HEK293 (cell line): ENCODE data around the gene KDF1.

Experiments
- EGR2 ChIP-seq: fragments of 450-650 bp; formaldehyde crosslinking; IDR thresholded peaks from 2 replicates; pipeline ENCODE4 v1.5.1; 2016; ENCODE audit warnings: low read depth, missing biosample characterization, missing genetic modification characterization
- HOXC10 ChIP-seq: sonication (generic); formaldehyde crosslinking; IDR thresholded peaks from 2 replicates; pipeline ENCODE4 v1.8.1; 2023; ENCODE audit warnings: mild to moderate bottlenecking, missing genetic modification reagents
- KLF8 ChIP-seq: fragments of 450-650 bp; formaldehyde crosslinking; IDR thresholded peaks from 2 replicates; pipeline ENCODE4 v1.5.1; 2016; ENCODE audit warnings: missing biosample characterization, missing genetic modification characterization
- KLF9 ChIP-seq: fragments of 450-650 bp; formaldehyde crosslinking; IDR thresholded peaks from 2 replicates; pipeline ENCODE4 v1.5.1; 2016; ENCODE audit warnings: missing biosample characterization, missing genetic modification characterization, low read depth
- SP2 ChIP-seq: fragments of 450-650 bp; formaldehyde crosslinking; IDR thresholded peaks from 2 replicates; pipeline ENCODE4 v1.5.1; 2016; ENCODE audit warnings: missing biosample characterization, missing genetic modification characterization
- YY2 ChIP-seq: fragments of 450-650 bp; formaldehyde crosslinking; IDR thresholded peaks from 2 replicates; pipeline ENCODE4 v1.5.1; 2016; ENCODE audit warnings: missing biosample characterization, missing genetic modification characterization
- ZFHX2 ChIP-seq: fragments of 450-650 bp; formaldehyde crosslinking; conservative IDR thresholded peaks from 2 replicates; pipeline ENCODE4 v1.5.1; 2016; ENCODE audit warnings: missing biosample characterization, missing genetic modification characterization
- ZFP37 ChIP-seq: fragments of 450-650 bp; formaldehyde crosslinking; IDR thresholded peaks from 2 replicates; pipeline ENCODE4 v1.5.1; 2016; ENCODE audit warnings: missing biosample characterization, missing genetic modification characterization
- ZNF10 ChIP-seq: fragments of 450-650 bp; formaldehyde crosslinking; IDR thresholded peaks from 2 replicates; pipeline ENCODE4 v1.5.1; 2017; ENCODE audit warnings: missing biosample characterization, missing genetic modification characterization
- ZNF157 ChIP-seq: fragments of 450-650 bp; formaldehyde crosslinking; IDR thresholded peaks from 2 replicates; pipeline ENCODE4 v1.5.1; 2016; ENCODE audit warnings: missing biosample characterization, missing genetic modification characterization
- ZNF174 ChIP-seq: fragments of 450-650 bp; formaldehyde crosslinking; IDR thresholded peaks from 2 replicates; pipeline ENCODE4 v1.5.0; 2017; ENCODE audit warnings: missing biosample characterization, mild to moderate bottlenecking, missing genetic modification characterization
- ZNF202 ChIP-seq: fragments of 450-650 bp; formaldehyde crosslinking; IDR thresholded peaks from 2 replicates; pipeline ENCODE4 v1.5.1; 2016; ENCODE audit warnings: missing biosample characterization, missing genetic modification characterization, borderline replicate concordance
- ZNF221 ChIP-seq: fragments of 450-650 bp; formaldehyde crosslinking; IDR thresholded peaks from 2 replicates; pipeline ENCODE4 v1.5.1; 2017; ENCODE audit warnings: missing biosample characterization, missing genetic modification characterization, borderline replicate concordance
- ZNF24 ChIP-seq: fragments of 450-650 bp; formaldehyde crosslinking; IDR thresholded peaks from 2 replicates; pipeline ENCODE4 v1.5.1; 2016; ENCODE audit warnings: missing biosample characterization, missing genetic modification characterization
- ZNF266 ChIP-seq: fragments of 450-650 bp; formaldehyde crosslinking; IDR thresholded peaks from 2 replicates; pipeline ENCODE4 v1.5.1; 2016; ENCODE audit warnings: missing biosample characterization, missing genetic modification characterization, low read depth
- ZNF292 ChIP-seq: fragments of 450-650 bp; formaldehyde crosslinking; IDR thresholded peaks from 2 replicates; pipeline ENCODE4 v1.5.1; 2016; ENCODE audit warnings: low read depth, missing biosample characterization, missing genetic modification characterization, borderline replicate concordance
- ZNF335 ChIP-seq: fragments of 450-650 bp; formaldehyde crosslinking; conservative IDR thresholded peaks from 2 replicates; pipeline ENCODE4 v1.5.1; 2016; ENCODE audit warnings: missing biosample characterization, missing genetic modification characterization
- ZNF354C ChIP-seq: fragments of 450-650 bp; formaldehyde crosslinking; IDR thresholded peaks from 2 replicates; pipeline ENCODE4 v1.5.1; 2016; ENCODE audit warnings: missing biosample characterization, missing genetic modification characterization, low read depth, borderline replicate concordance
- ZNF426 ChIP-seq: fragments of 450-650 bp; formaldehyde crosslinking; IDR thresholded peaks from 2 replicates; pipeline ENCODE4 v1.5.1; 2017; ENCODE audit warnings: missing biosample characterization, missing genetic modification characterization, mild to moderate bottlenecking, inconsistent platforms, moderate library complexity
- ZNF530 ChIP-seq: fragments of 450-650 bp; formaldehyde crosslinking; IDR thresholded peaks from 2 replicates; pipeline ENCODE4 v1.5.1; 2016; ENCODE audit warnings: low read depth, missing biosample characterization, missing genetic modification characterization
- ZNF664 ChIP-seq: fragments of 450-650 bp; formaldehyde crosslinking; IDR thresholded peaks from 2 replicates; pipeline ENCODE4 v1.5.1; 2016; ENCODE audit warnings: missing biosample characterization, missing genetic modification characterization
- ZNF785 ChIP-seq: fragments of 450-650 bp; formaldehyde crosslinking; IDR thresholded peaks from 2 replicates; pipeline ENCODE4 v1.5.1; 2016; ENCODE audit warnings: missing biosample characterization, missing genetic modification characterization
- ZNF791 ChIP-seq: fragments of 450-650 bp; formaldehyde crosslinking; IDR thresholded peaks from 2 replicates; pipeline ENCODE4 v1.5.1; 2016; ENCODE audit warnings: missing biosample characterization, missing genetic modification characterization
- ZNF792 ChIP-seq: fragments of 450-650 bp; formaldehyde crosslinking; IDR thresholded peaks from 2 replicates; pipeline ENCODE4 v1.5.1; 2016; ENCODE audit warnings: missing biosample characterization, missing genetic modification characterization
- TF ChIP-seq, protein P1 (sequence below): fragments of 450-650 bp; formaldehyde crosslinking; IDR thresholded peaks from 2 replicates; pipeline ENCODE4 v1.5.1; 2016; ENCODE audit warnings: missing biosample characterization, missing genetic modification characterization, borderline replicate concordance
- TF ChIP-seq, protein P2 (sequence below): fragments of 450-650 bp; formaldehyde crosslinking; IDR thresholded peaks from 2 replicates; pipeline ENCODE4 v1.5.1; 2016; ENCODE audit warnings: missing biosample characterization, missing genetic modification characterization
- TF ChIP-seq, protein P3 (sequence below): sonication (generic); formaldehyde crosslinking; IDR thresholded peaks from 2 replicates; pipeline ENCODE4 v1.8.1; 2022; ENCODE audit warnings: mild to moderate bottlenecking, moderate library complexity, missing genetic modification reagents
- TF ChIP-seq, protein P4 (sequence below): fragments of 450-650 bp; formaldehyde crosslinking; IDR thresholded peaks from 2 replicates; pipeline ENCODE4 v1.5.1; 2017; ENCODE audit warnings: missing biosample characterization, missing genetic modification characterization

Gene KDF1

DNA sequence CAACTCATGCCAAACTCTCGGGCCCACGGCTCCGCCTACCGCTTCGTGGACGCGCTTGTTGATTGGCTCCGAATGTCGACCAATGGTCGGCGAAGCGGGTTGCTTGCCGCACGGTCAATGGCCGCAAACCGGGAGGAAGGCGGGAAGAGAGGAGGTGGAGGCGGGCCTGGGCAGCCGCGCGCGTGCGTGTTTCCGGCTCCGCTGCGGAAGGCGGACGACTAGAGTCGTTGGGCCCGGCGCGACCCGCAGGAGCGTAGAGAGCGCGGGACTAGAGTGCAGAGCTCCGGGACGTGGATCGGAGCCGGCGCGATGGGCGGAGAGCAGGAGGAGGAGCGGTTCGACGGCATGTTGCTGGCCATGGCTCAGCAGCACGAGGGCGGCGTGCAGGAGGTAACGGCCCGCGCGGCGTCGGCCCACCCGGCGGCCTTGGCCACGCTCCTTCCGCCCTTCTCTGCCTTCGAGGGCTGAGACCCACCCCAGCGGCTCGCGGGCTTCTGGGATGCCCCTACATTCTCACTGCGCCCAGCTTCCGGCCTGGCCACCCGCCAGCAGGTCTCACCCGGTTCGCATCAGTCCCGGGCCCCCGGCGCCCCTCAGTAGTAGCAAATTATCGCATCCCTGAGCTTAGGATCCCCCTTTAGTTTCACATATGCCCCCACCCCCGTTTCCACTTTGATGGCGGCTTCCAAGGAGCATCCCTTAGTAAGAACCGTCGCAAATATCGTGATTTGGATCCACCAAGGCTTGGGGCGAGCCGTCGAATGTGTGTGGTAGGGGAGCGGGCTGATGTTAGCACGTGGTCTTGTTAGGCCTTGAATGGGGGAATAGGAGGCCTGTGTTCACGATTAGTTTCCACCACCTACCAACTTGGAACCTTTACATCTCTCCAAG lies 38.5 kb downstream of the KDF1 start, which contains the start of gene NUDC (continued):
- TF ChIP-seq, protein P1, sequence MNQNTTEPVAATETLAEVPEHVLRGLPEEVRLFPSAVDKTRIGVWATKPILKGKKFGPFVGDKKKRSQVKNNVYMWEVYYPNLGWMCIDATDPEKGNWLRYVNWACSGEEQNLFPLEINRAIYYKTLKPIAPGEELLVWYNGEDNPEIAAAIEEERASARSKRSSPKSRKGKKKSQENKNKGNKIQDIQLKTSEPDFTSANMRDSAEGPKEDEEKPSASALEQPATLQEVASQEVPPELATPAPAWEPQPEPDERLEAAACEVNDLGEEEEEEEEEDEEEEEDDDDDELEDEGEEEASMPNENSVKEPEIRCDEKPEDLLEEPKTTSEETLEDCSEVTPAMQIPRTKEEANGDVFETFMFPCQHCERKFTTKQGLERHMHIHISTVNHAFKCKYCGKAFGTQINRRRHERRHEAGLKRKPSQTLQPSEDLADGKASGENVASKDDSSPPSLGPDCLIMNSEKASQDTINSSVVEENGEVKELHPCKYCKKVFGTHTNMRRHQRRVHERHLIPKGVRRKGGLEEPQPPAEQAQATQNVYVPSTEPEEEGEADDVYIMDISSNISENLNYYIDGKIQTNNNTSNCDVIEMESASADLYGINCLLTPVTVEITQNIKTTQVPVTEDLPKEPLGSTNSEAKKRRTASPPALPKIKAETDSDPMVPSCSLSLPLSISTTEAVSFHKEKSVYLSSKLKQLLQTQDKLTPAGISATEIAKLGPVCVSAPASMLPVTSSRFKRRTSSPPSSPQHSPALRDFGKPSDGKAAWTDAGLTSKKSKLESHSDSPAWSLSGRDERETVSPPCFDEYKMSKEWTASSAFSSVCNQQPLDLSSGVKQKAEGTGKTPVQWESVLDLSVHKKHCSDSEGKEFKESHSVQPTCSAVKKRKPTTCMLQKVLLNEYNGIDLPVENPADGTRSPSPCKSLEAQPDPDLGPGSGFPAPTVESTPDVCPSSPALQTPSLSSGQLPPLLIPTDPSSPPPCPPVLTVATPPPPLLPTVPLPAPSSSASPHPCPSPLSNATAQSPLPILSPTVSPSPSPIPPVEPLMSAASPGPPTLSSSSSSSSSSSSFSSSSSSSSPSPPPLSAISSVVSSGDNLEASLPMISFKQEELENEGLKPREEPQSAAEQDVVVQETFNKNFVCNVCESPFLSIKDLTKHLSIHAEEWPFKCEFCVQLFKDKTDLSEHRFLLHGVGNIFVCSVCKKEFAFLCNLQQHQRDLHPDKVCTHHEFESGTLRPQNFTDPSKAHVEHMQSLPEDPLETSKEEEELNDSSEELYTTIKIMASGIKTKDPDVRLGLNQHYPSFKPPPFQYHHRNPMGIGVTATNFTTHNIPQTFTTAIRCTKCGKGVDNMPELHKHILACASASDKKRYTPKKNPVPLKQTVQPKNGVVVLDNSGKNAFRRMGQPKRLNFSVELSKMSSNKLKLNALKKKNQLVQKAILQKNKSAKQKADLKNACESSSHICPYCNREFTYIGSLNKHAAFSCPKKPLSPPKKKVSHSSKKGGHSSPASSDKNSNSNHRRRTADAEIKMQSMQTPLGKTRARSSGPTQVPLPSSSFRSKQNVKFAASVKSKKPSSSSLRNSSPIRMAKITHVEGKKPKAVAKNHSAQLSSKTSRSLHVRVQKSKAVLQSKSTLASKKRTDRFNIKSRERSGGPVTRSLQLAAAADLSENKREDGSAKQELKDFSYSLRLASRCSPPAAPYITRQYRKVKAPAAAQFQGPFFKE (tag by site-specific recombination) = no peak
- TF ChIP-seq HOXC10 (CRISPR knock-in tag) = no peak
- TF ChIP-seq ZNF24 (tag by site-specific recombination) = peak; percentile 57; the same call in 1 of the 2 replicates
- no peak for TF ChIP-seq ZNF266
- TF ChIP-seq YY2 (tag by site-specific recombination) = peak; percentile 63
- TF ChIP-seq, protein P2, sequence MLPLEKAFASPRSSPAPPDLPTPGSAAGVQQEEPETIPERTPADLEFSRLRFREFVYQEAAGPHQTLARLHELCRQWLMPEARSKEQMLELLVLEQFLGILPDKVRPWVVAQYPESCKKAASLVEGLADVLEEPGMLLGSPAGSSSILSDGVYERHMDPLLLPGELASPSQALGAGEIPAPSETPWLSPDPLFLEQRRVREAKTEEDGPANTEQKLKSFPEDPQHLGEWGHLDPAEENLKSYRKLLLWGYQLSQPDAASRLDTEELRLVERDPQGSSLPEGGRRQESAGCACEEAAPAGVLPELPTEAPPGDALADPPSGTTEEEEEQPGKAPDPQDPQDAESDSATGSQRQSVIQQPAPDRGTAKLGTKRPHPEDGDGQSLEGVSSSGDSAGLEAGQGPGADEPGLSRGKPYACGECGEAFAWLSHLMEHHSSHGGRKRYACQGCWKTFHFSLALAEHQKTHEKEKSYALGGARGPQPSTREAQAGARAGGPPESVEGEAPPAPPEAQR (tag by site-specific recombination) = no peak
- 0 out of 2 replicates have a peak, but pooled peaks have one; percentile 45 for TF ChIP-seq ZNF785 (tag by site-specific recombination)
- no peak for TF ChIP-seq ZNF530 (tag by site-specific recombination)
- TF ChIP-seq ZFHX2 (tag by site-specific recombination) = peak; percentile 51
- no peak; the same call in 1 of the 2 replicates for TF ChIP-seq ZNF335 (tag by site-specific recombination)
- TF ChIP-seq ZNF426 (tag by site-specific recombination) = no peak
- no peak for TF ChIP-seq ZNF10
- peak; percentile 99 for TF ChIP-seq SP2 (tag by site-specific recombination)
- no peak for TF ChIP-seq ZNF354C (tag by site-specific recombination)
- TF ChIP-seq, protein P3, sequence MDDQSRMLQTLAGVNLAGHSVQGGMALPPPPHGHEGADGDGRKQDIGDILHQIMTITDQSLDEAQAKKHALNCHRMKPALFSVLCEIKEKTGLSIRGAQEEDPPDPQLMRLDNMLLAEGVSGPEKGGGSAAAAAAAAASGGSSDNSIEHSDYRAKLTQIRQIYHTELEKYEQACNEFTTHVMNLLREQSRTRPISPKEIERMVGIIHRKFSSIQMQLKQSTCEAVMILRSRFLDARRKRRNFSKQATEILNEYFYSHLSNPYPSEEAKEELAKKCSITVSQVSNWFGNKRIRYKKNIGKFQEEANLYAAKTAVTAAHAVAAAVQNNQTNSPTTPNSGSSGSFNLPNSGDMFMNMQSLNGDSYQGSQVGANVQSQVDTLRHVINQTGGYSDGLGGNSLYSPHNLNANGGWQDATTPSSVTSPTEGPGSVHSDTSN = peak; percentile 75; the same call in 1 of the 2 replicates
- TF ChIP-seq EGR2 (tag by site-specific recombination) = peak; percentile 49
- TF ChIP-seq ZNF174 (tag by site-specific recombination) = no peak
- TF ChIP-seq KLF8 (tag by site-specific recombination) = peak; percentile 76; the same call in 1 of the 2 replicates
- peak; percentile 65; the same call in 1 of the 2 replicates for TF ChIP-seq ZFP37
- no peak for TF ChIP-seq ZNF202
- no peak for TF ChIP-seq ZNF292 (tag by site-specific recombination)
- no peak for TF ChIP-seq ZNF792 (tag by site-specific recombination)
- TF ChIP-seq, protein P4, sequence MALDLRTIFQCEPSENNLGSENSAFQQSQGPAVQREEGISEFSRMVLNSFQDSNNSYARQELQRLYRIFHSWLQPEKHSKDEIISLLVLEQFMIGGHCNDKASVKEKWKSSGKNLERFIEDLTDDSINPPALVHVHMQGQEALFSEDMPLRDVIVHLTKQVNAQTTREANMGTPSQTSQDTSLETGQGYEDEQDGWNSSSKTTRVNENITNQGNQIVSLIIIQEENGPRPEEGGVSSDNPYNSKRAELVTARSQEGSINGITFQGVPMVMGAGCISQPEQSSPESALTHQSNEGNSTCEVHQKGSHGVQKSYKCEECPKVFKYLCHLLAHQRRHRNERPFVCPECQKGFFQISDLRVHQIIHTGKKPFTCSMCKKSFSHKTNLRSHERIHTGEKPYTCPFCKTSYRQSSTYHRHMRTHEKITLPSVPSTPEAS = 0 out of 2 replicates have a peak, but pooled peaks have one; percentile 15
- TF ChIP-seq ZNF791 (tag by site-specific recombination) = no peak
- TF ChIP-seq ZNF221 (tag by site-specific recombination) = no peak
- TF ChIP-seq ZNF157 (tag by site-specific recombination) = no peak
- peak; percentile 47 for TF ChIP-seq KLF9
- no peak for TF ChIP-seq ZNF664
